GM21360 (cell line): ENCODE measurements around the gene MEGF6.

Experiments used
- ATAC-seq: cut with Tn5 transposase; IDR thresholded peaks from one replicate; pipeline ENCODE4 v1.9.1; 2021; ENCODE audit warnings: mild to moderate bottlenecking, moderate library complexity; ENCODE audit not compliant: unreplicated experiment

Gene MEGF6

GRCh38 chr1:3560251-3560871 lies 50.9 kb downstream of the MEGF6 start:
- no peak for ATAC-seq

DNA sequence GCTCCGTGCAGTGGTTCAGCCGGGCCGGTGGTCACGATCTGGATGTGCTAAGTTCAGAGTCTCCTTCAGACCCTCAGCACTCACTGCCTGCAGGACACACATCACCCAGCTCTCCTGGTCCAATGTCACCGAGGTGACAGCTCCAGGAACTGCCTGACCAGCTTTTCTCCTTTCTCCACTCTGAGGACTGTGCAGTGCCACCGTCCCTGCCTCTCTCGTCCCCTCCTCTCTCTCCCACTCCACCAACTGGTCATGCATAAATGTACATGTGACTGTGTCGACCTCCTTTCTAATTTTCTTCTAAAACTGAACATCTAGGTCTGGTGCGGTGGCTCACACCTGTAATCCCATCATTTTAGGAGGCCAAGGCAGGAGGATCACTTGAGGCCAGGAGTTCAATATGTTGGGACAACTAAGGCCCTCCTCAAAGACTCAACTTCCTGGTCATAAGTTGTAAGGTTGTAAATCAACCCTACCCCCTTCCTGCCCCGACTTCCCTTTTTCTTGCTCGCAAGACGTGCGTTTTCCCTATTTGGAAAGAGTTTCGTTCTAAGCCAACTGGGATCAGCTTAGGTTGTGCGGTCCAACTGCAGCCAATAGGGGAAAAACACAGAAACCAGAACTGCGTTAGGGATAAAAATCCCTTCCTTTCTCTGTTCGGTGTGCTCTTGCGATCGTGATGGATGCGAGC lies 53.1 kb downstream of the MEGF6 start:
- no peak for ATAC-seq

GRCh38 chr1:3557366-3557765 lies 53.9 kb downstream of the MEGF6 start:
- no peak for ATAC-seq

- no peak for ATAC-seq
These were observed 55.0 kb downstream of the MEGF6 start for GRCh38 chr1:3556336-3556735.

DNA sequence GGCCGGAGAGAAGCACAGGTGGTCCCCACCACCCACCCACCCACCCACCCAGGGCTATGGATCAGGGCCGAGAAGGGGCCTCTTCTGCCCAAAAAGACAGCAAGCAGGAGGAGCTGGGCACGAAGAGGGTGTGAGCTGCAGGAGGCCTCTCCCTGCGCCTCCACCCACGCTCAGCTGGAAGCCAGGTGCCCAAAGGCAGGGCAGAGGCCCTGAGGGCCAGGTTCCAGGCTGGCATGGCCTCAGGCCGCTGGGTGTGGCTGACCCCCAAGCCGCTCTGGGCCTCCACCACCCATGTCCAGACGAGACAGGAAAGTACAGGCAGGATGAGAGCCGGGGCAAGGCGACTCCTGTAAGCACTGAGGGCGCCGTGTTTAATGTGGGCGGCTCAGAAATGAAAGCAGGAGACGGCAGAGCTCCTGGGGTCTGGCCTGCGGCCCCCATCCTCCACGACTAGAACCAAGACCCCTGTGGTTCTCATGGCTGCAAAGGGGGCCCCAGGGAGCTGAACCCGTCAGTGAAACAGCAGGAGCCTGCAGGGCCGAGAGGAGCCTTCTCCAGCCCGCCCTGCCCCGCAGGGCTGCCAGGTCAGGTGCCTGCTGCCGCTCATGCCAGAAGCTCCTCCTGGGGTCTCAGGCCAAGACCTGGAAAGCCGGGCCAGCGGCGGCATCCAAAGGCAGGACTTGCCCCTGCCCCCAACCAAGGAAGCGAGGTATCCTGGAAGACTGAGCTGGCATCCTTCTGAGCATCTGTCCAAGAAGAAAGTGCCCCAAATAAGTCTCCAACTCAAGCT lies 56.0 kb downstream of the MEGF6 start:
- no peak for ATAC-seq

GRCh38 chr1:3553940-3554223 lies 57.4 kb downstream of the MEGF6 start:
- ATAC-seq: no peak

DNA sequence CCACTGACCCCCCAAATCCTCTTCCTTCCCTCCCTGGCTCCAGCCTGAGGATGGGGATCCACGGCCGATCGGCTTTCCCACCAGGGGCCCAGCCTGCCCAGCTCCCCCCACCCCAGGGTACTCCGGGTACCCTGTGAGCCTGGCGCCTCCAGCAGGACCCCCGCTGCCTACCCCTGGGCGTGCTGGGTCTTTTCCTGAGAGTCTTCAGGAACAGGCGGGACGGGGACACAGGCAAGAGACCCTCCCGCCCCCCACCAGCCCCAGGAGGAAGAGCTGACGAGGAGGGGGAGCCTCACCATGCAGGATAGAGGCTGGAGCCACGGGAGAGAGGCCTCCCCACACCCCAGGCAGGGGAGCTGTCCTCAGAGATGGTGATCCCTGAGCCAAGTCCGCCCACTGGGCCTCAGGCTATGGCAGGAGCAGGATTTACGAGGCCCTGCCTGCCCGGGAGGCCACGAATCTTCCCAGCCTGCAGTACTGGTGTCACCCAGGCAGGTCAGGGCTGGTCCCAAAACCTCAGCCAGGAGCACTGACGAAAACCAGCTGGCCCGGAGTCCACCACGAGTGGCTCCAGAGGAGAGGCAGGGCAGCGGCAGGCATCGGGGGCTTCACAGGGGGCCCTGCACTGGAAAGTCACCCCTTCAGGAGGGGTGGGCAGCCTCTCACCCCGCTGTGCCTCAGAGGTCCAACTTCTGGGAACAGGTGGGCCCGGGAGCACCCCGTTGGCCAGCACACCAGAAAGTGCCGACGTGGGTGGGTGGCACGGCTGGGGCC lies 58.0 kb downstream of the MEGF6 start:
- no peak for ATAC-seq

DNA sequence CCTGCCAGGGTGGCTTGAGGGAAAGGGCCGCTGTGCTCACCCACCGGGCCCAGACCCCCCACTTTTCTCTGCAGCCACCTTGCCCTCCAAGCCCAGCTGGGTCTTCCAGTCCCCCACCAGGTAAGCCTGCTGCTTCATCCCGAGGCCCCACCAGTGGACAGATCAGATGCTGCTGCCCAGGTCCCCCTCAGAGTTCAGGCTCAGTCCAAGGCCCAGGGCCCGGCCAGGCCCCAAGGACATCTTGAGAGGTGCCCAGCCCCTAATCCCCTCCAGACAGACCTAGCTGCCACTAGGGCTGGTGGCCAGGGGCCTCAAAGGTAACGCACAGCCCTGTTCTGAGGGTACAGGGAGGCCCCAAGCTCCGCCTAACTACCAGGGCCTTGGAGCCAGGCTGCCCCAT lies 58.6 kb downstream of the MEGF6 start:
- no peak for ATAC-seq

- ATAC-seq: no peak
These were observed 59.1 kb downstream of the MEGF6 start for GRCh38 chr1:3552176-3552575.

DNA sequence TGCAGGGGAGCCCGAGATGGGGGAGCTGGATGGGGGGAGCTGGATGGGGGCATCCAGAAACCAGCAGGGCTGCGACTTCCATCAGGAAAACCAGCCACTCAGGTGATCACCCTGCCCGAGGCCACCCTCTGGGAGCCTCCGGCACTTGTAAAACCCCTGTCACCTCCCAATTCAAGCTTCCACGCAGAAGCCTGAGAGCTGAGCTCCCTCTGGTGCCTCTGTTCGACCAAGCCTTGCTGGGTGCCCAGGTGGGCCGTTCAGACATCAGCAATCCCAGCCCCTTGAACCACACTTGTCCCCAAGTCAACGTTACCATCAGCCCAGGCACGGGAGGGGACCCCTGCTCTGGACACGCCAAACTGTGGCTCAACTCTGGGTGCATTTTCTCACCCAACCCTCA lies 59.6 kb downstream of the MEGF6 start:
- ATAC-seq: no peak

GRCh38 chr1:3551290-3551678 lies 60.0 kb downstream of the MEGF6 start:
- ATAC-seq: no peak

GRCh38 chr1:3550511-3551289 lies 60.6 kb downstream of the MEGF6 start:
- ATAC-seq: no peak

GRCh38 chr1:3548895-3549294 lies 62.4 kb downstream of the MEGF6 start:
- no peak for ATAC-seq

DNA sequence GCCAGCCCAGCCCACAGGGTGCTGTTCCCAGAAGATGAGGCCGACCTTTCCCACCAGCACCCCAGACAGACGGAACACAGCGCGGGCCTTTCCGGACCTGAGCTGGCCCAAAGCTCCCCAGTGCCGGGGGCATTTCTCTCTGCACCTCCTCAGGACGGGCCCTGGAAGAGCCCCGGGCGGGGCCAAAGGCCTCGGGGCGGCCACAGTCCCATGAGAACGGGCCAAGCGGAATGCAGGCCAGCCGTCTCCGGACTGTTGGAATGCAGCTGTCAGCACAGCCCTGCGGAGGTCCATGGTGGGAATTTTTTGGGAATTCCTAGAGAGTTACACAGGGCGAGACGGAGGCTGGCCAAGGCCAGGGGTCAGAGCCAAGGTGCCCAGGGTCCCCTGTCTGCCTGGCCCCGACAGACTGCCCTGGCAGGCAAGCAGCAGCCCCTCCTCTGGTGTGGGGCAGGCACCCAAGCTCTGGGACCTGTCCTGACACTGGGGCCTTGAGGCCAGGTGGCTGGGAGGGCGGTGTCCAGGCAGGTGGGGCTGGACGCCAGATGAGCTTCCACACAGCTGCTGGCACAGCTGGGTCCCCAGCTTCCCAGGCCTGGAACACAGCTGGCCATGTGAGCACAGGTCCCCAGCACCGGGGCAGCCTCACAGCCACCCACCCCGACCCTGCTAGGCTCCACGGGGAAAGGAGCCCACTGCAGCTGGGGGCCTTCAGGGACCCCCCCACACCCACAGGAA lies 63.0 kb downstream of the MEGF6 start:
- ATAC-seq: no peak

DNA sequence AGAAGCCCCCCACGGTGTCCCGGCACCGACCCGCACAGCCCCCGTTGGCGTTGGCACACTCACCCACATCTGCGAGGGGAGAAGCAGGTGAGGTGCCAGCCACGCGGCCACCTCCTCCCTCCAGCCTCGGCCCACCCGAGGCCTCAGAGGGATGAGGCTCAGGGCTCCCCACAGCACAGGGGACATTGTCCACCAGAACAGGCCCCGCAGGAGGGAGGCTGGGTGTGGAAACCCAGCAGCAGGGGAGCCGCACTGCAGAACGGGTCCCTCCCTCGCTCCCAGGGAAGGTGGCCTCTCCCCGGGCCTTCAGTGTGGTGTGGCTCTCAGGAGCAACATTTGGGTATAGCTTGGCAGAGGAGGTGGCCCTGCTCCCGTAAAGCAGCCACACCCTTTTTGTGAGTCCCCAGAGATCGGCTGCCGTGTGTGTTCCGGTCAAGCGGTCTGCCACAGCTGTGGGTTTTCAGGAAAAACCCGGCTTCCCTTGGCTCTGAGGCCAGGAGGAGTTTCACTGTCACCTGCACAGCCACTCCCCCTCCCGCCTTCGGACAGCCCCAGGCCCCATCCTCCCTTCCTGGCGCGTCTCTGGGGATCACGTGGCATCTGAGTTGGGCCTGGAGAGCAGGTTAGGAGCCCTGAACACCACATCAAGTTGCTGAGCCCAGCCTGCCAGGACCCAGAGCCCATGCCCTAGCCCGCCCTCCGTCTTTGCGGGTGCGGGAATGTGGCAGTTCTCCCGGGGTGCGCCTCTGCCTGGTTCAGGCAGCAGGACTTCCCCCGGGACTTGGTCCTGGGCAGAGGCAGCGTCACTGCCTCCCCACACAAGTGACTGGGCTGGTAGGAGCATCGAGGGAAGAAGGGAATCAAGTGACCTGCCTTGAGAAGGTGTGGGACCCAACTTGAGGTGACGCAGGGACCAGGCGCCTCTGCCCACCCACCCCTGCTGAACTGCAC lies 64.0 kb downstream of the MEGF6 start:
- ATAC-seq: no peak

- no peak for ATAC-seq
These were observed 65.3 kb downstream of the MEGF6 start for GRCh38 chr1:3546048-3546384.

- ATAC-seq: no peak
These were observed 65.8 kb downstream of the MEGF6 start for GRCh38 chr1:3545363-3546047.
